ENCODE measurements around the gene CALML4.

GRCh38 chr15:68201879-68202261 lies 3.3 kb downstream of the CALML4 start:
- no peak for TF ChIP-seq POLR2A (IDR thresholded peaks at IDR 0.05)
- no peak for TF ChIP-seq EP300 (IDR thresholded peaks at IDR 0.05)
- TF ChIP-seq CTCF (IDR thresholded peaks at IDR 0.05) = no peak
- no peak for TF ChIP-seq POLR2AphosphoS5 (IDR thresholded peaks at IDR 0.05)
